ENCODE measurements around the gene MRPL52.
A peak's percentile ranks its signal among the peaks of the same experiment; 100 is the strongest.

DNA sequence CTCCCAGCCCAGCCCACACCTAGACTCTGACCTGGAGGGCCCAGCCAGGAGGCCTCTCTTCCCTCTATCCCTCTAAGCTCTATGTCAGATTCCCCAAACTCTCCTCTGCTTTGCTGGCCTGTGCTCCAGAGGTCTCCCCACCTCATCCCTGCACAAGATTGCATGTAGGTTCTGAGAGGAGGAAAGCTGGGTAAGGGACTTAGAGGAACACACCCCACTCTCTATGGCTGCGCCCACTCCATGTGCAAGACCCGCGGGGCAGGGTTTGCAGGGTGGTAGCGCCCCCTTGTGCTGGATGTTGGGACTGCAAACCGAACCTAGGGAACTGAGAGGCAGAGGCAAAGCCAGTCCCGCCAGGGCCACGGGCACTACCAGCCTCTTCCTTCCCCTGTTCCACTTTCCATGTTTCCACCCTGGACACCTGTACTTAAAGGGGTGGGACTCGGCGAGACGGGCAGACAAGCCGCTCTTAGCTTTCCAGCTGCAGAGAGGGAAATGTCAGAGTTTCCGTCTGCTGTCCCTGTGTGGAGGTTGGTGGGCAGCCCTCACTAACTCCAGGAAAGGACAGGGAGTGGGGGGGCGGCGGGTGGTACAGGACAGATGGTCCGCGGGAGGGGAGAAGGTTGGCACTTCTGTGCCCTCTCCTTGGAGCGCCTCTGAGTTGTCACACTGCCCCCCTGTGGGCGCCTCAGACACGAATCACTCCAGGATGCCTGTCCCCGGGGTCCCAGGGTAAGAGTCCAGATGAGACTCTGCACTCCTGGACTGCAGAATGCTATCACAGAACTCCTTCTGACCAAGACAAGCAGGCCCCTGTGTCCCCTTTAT is 23.5 kb downstream of the MRPL52 start:
- TF ChIP-seq EZH2 (IDR thresholded peaks at IDR 0.05; ENCODE audit: borderline replicate concordance, low read depth, low read length, severe bottlenecking) (no peak), FOS (IDR thresholded peaks at IDR 0.05; ENCODE audit: borderline replicate concordance, insufficient read depth, low read length) (no peak), POLR2A (IDR thresholded peaks at IDR 0.05; ENCODE audit: low read depth, low read length) (no peak)
- TF ChIP-seq, protein P1, sequence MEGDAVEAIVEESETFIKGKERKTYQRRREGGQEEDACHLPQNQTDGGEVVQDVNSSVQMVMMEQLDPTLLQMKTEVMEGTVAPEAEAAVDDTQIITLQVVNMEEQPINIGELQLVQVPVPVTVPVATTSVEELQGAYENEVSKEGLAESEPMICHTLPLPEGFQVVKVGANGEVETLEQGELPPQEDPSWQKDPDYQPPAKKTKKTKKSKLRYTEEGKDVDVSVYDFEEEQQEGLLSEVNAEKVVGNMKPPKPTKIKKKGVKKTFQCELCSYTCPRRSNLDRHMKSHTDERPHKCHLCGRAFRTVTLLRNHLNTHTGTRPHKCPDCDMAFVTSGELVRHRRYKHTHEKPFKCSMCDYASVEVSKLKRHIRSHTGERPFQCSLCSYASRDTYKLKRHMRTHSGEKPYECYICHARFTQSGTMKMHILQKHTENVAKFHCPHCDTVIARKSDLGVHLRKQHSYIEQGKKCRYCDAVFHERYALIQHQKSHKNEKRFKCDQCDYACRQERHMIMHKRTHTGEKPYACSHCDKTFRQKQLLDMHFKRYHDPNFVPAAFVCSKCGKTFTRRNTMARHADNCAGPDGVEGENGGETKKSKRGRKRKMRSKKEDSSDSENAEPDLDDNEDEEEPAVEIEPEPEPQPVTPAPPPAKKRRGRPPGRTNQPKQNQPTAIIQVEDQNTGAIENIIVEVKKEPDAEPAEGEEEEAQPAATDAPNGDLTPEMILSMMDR (IDR thresholded peaks at IDR 0.05; ENCODE audit: extremely low read depth in 1 of 2, insufficient read depth in 1 of 2, low read depth in 1 of 2, low read length in 2 of 2), result peak; percentile 85 to 93
- TF ChIP-seq, protein P2, sequence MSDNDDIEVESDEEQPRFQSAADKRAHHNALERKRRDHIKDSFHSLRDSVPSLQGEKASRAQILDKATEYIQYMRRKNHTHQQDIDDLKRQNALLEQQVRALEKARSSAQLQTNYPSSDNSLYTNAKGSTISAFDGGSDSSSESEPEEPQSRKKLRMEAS (IDR thresholded peaks at IDR 0.05; ENCODE audit: insufficient read depth, insufficient read length), result no peak
